Suprapubic skin (tissue), 4 donors: Measurements from ENCODE around the gene ANK2. TPM values are rescaled to one million over a fixed set of nuclear protein-coding genes. Genes with fewer than 3 reads are reported as not detected.

Source experiments
- DNase-seq, 2 donors: peaks; one replicate each; pipeline ENCODE4 v3.0.0-alpha.2; 2019; ENCODE audit warnings: low spot score in 2 of 2
- H3K27ac ChIP-seq: fragments of 200-600 bp; sonication (generic); one replicate; pipeline ENCODE4 v1.5.1; 2019
- H3K27me3 ChIP-seq: fragments of 200-600 bp; sonication (generic); one replicate; pipeline ENCODE4 v1.5.1; 2019
- H3K36me3 ChIP-seq: fragments of 200-600 bp; sonication (generic); one replicate; pipeline ENCODE4 v1.5.1; 2019
- H3K4me1 ChIP-seq: fragments of 200-600 bp; sonication (generic); one replicate; pipeline ENCODE4 v1.5.1; 2019
- H3K4me3 ChIP-seq: fragments of 200-600 bp; sonication (generic); one replicate; pipeline ENCODE4 v1.5.1; 2019; ENCODE audit warnings: mild to moderate bottlenecking
- H3K9me3 ChIP-seq: fragments of 200-600 bp; sonication (generic); one replicate; pipeline ENCODE4 v1.5.1; 2019
- EP300 ChIP-seq: sonication (generic); formaldehyde crosslinking; IDR thresholded peaks from one replicate; pipeline ENCODE4 v1.6.1; 2017; ENCODE audit warnings: antibody characterized with exemption
- POLR2A ChIP-seq, 2 donors: fragments of 450-650 bp; IDR thresholded peaks; one replicate each; pipeline ENCODE4 v1.6.1; 2017; ENCODE audit warnings: antibody characterized with exemption in 2 of 2, mild to moderate bottlenecking in 2 of 2, moderate library complexity in 2 of 2
- POLR2AphosphoS5 ChIP-seq, 3 donors: sonication (generic); formaldehyde crosslinking; IDR thresholded peaks; one replicate each; pipeline ENCODE4 v1.6.1; 2017; ENCODE audit warnings: antibody characterized with exemption in 3 of 3
- WGBS: methylation state at CpG from one replicate; pipeline ENCODE4 v1.1.5; 2018; 5-methylcytosine and 5-hydroxymethylcytosine counted together
- total RNA-seq, 4 donors: library from RNA; depleted of rRNA; stranded (reverse); fragments of >200 nt; gene quantifications; one replicate each; pipeline ENCODE4 v1.1.0, GENCODE V29; 2016
- TF ChIP-seq, protein P1 (sequence below), 2 donors: fragments of 200-600 bp in 1 of 2; fragments of 450-650 bp in 1 of 2; sonication (generic) in 1 of 2; IDR thresholded peaks; one replicate each; pipeline ENCODE4 v1.5.1; 2016 to 2019; ENCODE audit warnings: antibody characterized with exemption in 2 of 2, mild to moderate bottlenecking in 1 of 2, moderate library complexity in 1 of 2

ANK2 gene
- total RNA-seq, 4 donors from 2014 or later, result 7.7 to 15.2 (median 11.2) TPM

DNA sequence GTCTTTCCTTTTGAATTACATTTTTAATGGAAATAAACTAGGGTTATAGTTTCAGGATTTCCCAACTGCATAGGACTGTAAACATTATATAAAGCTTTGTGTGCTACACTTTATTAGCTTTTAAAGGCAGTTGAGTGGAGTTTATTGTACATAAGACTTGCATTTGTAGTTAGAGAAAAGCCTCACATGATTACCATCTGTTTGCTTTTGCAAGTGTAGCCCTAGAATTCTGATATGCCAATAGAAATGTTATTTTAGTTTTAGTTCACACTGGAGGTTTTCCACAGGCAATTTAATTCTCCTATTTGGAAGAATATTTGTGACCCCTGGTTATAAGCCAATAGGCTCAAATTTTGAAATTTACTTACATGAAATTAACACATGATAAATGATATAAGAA lies 41.3 kb upstream of the ANK2 start:
- H3K36me3 ChIP-seq, result no peaks in the 10 kb centered on the region

DNA sequence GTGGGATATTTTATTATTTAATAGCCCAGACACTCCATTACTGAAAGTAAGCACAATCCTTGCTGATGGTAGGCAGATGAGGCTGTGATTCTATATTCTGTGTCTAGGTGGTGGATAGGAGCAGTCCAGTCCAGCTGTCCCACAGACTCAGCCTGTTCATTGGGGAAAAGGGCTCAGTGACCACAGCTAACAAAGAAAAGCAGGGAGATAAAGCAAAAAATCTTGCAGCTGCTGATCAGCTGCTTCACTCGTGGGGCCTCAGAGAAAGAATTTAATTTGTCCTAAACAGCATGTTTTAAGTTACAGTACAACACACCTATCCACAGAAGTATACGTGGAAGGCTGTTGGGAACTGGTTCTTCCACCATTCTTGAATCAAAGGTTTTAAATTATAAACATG lies 40.7 kb upstream of the ANK2 start:
- Histone ChIP-seq H3K27ac (no peak overlapping the region), H3K4me1 (no peaks in the 10 kb centered on the region), H3K27me3 (no peaks in the 10 kb centered on the region), H3K36me3 (no peaks in the 10 kb centered on the region), H3K4me3 (no peak overlapping the region), H3K9me3 (no peaks in the 10 kb centered on the region)
- DNase-seq, result no peak
- 21% methylated on average over 2 of the region's 2 CpGs for WGBS
- TF ChIP-seq POLR2A (IDR thresholded peaks at IDR 0.05) (no peak), EP300 (no peak), POLR2AphosphoS5 (IDR thresholded peaks at IDR 0.05) (no peak)
- TF ChIP-seq, protein P1, sequence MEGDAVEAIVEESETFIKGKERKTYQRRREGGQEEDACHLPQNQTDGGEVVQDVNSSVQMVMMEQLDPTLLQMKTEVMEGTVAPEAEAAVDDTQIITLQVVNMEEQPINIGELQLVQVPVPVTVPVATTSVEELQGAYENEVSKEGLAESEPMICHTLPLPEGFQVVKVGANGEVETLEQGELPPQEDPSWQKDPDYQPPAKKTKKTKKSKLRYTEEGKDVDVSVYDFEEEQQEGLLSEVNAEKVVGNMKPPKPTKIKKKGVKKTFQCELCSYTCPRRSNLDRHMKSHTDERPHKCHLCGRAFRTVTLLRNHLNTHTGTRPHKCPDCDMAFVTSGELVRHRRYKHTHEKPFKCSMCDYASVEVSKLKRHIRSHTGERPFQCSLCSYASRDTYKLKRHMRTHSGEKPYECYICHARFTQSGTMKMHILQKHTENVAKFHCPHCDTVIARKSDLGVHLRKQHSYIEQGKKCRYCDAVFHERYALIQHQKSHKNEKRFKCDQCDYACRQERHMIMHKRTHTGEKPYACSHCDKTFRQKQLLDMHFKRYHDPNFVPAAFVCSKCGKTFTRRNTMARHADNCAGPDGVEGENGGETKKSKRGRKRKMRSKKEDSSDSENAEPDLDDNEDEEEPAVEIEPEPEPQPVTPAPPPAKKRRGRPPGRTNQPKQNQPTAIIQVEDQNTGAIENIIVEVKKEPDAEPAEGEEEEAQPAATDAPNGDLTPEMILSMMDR (IDR thresholded peaks at IDR 0.05), result no peak

More for the DNA sequence above, 41.3 kb upstream of the ANK2 start:
- H3K4me1 ChIP-seq, result no peaks in the 10 kb centered on the region
- H3K9me3 ChIP-seq, result no peaks in the 10 kb centered on the region
- H3K4me3 ChIP-seq, result no peak overlapping the region
- TF ChIP-seq POLR2AphosphoS5 (IDR thresholded peaks at IDR 0.05) (no peak), POLR2A (IDR thresholded peaks at IDR 0.05) (no peak), EP300 (no peak)
- TF ChIP-seq, protein P1 (IDR thresholded peaks at IDR 0.05), result no peak
- H3K27me3 ChIP-seq, result no peaks in the 10 kb centered on the region
- DNase-seq, result no peak
- no peak overlapping the region for H3K27ac ChIP-seq

DNA sequence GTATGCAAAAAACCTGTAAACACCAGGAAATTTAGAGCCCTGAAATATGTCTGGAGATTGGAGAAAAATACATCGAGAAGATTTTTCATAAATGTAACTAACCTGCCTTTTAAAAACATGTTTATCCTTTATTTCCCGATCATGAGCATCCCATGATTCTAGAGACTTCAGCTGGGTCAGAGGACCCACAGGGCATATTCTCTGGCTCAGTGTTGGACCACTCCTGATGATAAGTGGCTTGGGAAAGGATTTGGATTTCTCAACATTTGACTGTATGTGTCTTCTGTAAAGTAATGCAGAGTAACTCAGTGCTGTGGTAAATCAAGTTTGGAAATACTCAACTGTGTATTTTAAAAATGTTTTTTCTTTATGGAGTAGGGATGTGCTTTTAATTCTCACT lies 40.0 kb upstream of the ANK2 start:
- TF ChIP-seq EP300, result no peak
- no peak for TF ChIP-seq POLR2AphosphoS5 (IDR thresholded peaks at IDR 0.05)
- no peak for TF ChIP-seq POLR2A (IDR thresholded peaks at IDR 0.05)
- TF ChIP-seq, protein P1 (IDR thresholded peaks at IDR 0.05), result no peak
- WGBS, result 85% methylated on average over 2 of the region's 2 CpGs
- H3K36me3 ChIP-seq, result no peaks in the 10 kb centered on the region
- no peaks in the 10 kb centered on the region for H3K27me3 ChIP-seq
- no peak overlapping the region for H3K4me3 ChIP-seq
- H3K9me3 ChIP-seq, result no peaks in the 10 kb centered on the region
- H3K4me1 ChIP-seq, result no peaks in the 10 kb centered on the region
- H3K27ac ChIP-seq, result no peak overlapping the region
- no peak for DNase-seq

DNA sequence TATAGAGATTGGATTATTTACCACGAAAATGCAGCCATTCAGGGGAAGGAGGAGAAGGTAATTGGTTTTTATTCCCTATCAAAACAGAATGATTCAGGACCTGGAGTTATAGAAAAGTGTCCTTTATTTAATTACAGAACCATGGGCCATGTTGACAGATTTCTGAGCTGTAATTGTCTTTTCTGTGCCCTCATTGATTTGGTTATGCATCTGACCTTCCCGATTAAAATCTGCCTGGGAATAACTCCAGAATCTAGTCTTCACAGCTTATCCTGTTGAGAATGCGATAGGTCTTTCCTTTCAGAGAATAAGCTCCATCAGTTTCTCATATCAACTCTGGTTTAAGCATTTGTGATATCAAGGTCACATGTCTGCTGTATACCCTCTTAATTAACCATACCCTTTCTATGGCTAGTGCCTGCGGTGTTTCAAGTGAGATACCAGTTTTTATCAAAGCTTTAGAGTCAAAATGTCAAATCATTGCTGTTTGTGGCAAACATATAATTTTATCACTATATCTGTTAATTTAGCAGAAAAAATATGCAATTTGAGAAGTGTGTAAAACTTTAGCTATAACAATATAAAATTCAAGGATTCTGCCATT lies 37.2 kb upstream of the ANK2 start:
- 84% methylated on average over 4 of the region's 4 CpGs for WGBS
- H3K4me1 ChIP-seq, result no peaks in the 10 kb centered on the region
- DNase-seq, result no peak
- no peaks in the 10 kb centered on the region for H3K36me3 ChIP-seq
- no peak for TF ChIP-seq POLR2AphosphoS5 (IDR thresholded peaks at IDR 0.05)
- TF ChIP-seq, protein P1 (IDR thresholded peaks at IDR 0.05), result no peak
- no peak for TF ChIP-seq EP300
- no peak for TF ChIP-seq POLR2A (IDR thresholded peaks at IDR 0.05)
- H3K4me3 ChIP-seq, result no peak overlapping the region
- no peaks in the 10 kb centered on the region for H3K27me3 ChIP-seq
- no peak overlapping the region for H3K27ac ChIP-seq
- H3K9me3 ChIP-seq, result no peaks in the 10 kb centered on the region

DNA sequence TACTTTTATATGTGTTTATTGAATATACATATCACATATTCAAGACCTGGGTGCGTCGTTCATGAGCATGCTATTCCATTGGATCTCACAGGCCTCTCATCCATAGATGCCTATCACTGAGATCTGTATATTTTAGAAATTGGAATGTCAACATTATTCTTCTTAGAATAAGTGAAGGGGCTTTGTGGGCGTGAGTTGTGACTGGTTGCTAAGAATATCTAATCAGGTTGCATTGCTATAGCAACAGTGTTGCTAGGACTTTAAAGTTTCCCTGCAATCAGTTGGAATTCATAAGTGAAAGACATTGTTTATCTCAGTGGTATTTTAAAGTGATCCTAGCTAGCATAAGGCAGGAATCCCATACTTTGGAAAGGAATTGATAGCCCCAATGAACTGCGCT lies 36.7 kb upstream of the ANK2 start:
- H3K9me3 ChIP-seq, result no peaks in the 10 kb centered on the region
- H3K36me3 ChIP-seq, result no peaks in the 10 kb centered on the region
- no peak for DNase-seq

More for the DNA sequence above, 36.7 kb upstream of the ANK2 start:
- TF ChIP-seq, protein P1 (IDR thresholded peaks at IDR 0.05), result no peak
- no peak for TF ChIP-seq POLR2AphosphoS5 (IDR thresholded peaks at IDR 0.05)
- TF ChIP-seq POLR2A (IDR thresholded peaks at IDR 0.05), result no peak
- TF ChIP-seq EP300, result no peak
- Histone ChIP-seq H3K4me1 (no peaks in the 10 kb centered on the region), H3K27me3 (no peaks in the 10 kb centered on the region), H3K27ac (no peak overlapping the region), H3K4me3 (no peak overlapping the region)
- WGBS, result 81% methylated on average over 4 of the region's 4 CpGs
